Subcutaneous adipose tissue (tissue), 4 donors: Measurements from ENCODE around the gene CYP4F11. TPM values are rescaled to one million over a fixed set of nuclear protein-coding genes. Genes with fewer than 3 reads are reported as not detected.

Experiments
- total RNA-seq, 4 donors: library from RNA; depleted of rRNA; stranded (reverse); fragments of >200 nt; gene quantifications; one replicate each; pipeline ENCODE4 v1.1.0, GENCODE V29; 2016
- TF ChIP-seq, protein P1 (sequence below): fragments of 450-650 bp; IDR thresholded peaks from one replicate; pipeline ENCODE4 v1.5.1; 2016; ENCODE audit warnings: low read depth, mild to moderate bottlenecking, control low read depth, antibody characterized with exemption, moderate library complexity

Gene CYP4F11
- total RNA-seq, 4 donors from 2014 or later: 0.34 to 0.66 TPM; not detected in 2

DNA sequence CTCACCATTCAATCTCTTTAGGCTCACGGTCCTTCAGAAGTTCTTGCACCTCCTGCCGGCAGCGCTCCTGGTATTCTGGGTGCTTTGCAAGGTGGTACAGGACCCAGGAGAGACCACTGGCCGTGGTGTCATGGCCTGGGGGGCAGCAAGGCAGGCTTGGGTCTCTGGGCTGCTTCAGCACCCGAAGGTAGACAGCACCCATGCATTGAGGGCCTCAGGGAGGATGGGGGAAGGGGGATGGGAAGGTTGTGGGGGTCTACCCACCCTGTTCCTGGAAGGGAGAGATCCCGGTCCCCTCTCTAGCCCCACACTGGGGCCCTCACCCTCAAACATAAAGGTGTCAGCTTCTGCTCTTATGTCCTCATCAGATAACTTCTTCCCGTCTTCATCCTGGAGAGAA lies 48.4 kb downstream of the CYP4F11 start:
- TF ChIP-seq, protein P1, sequence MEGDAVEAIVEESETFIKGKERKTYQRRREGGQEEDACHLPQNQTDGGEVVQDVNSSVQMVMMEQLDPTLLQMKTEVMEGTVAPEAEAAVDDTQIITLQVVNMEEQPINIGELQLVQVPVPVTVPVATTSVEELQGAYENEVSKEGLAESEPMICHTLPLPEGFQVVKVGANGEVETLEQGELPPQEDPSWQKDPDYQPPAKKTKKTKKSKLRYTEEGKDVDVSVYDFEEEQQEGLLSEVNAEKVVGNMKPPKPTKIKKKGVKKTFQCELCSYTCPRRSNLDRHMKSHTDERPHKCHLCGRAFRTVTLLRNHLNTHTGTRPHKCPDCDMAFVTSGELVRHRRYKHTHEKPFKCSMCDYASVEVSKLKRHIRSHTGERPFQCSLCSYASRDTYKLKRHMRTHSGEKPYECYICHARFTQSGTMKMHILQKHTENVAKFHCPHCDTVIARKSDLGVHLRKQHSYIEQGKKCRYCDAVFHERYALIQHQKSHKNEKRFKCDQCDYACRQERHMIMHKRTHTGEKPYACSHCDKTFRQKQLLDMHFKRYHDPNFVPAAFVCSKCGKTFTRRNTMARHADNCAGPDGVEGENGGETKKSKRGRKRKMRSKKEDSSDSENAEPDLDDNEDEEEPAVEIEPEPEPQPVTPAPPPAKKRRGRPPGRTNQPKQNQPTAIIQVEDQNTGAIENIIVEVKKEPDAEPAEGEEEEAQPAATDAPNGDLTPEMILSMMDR: no peak

DNA sequence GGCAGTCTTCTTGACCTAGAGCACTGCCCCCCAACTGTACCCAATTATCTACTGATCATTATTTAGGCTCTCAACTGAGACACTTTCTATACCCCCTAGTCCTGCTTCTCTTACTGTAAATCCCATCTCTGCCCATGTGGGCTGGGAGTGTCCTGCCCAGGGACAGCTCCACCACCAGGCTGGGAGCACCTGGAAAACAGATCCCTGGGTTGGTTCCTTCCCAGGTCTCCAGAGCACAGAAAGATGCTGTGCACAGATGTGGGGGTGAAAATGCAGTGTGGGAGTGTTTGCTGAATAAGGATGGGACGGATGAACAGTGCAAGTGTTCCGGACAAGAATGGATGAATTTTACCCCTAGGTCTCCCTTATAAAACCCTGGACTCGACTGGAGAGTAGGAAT lies 49.2 kb downstream of the CYP4F11 start:
- TF ChIP-seq, protein P1: no peak

DNA sequence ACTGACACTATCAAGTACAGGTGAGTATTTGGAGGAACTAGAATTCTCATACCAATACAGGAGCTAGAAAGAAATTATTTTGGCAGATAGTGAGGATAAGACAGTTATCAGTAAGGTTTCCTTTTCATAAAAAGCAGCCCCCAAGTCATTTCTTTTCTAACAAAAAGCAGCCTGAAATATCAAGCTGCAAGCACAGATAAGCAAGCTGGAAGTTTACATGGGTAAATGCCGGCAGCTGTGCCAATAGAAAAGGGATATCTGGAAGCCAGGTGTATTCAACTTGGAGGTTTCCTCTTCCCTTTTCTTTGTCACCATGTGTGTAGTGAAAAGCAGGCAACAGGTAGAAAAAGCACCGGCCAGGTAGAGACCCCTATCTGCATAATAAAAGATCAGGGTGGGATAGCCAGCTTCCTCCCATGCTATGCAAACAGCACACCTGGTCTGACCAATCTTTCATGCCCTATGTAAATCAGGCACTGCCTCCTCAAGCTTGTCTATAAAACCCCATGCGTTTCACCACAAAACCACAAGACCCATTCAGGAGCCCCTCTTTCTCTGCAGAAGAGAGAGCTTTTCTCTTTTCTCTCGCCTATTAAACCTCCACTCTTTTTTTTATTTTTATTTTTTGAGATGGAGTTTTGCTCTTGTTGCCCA lies 59.4 kb downstream of the CYP4F11 start:
- TF ChIP-seq, protein P1: no peak

DNA sequence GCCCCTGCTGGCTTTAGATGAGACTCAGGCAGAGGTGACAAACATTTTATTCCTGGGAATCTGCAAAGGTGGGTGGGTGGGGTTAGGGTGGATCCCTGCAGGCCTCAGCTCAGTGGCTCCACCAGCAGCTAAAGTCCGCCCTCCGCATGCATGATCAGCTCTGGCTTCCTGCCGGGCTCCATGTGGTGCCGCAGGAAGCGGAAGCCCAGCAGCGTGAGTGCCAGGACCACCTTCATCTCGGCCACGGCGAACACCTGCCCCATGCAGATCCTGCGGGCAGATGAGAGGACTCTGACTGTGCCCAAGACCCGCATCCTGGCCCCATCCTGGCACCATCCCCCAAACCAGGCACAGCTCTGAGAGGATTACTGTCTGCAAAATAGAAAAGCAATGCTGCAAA lies 62.8 kb downstream of the CYP4F11 start:
- TF ChIP-seq, protein P1: no peak

DNA sequence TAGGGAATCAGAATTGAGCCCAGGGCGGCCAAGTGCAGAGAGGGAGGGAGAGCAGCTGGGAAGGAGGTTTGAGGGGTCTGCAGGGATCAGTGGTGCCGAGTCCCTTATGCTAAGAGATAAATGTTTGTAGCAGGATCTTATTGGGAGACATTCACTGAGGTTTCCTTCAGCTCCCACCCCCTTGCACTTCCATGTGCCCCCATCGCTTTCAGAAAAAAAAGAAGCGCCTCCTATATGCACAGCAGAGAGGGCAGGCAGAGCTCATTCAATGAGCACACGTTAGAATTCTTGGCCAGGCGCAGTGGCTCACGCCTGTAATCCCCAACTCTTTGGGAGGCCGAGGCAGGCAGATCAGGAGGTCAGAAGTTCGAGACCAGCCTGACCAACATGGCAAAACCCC lies 64.5 kb downstream of the CYP4F11 start:
- TF ChIP-seq, protein P1: no peak

DNA sequence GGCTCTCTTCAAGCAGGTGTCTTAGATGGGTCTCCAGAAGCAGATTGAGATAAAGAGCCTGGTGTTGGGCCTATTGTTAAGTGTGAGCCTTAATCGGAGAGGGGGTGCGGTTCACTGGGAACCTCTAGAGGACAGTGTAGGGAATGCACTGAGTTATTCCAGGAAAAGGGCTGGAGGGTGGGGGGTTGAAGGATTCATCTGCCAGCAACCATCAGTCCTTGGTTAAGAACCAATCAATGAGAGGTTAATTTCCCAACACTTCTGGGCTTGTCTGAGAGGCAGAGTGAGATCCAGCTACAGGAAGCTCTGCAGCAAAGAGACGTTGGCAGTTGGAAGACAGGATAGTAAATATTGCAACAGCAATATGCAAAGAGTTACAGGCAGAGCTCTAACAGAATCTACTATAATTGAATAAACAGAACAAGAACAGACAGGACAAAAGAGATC lies 65.2 kb downstream of the CYP4F11 start:
- TF ChIP-seq, protein P1: no peak

DNA sequence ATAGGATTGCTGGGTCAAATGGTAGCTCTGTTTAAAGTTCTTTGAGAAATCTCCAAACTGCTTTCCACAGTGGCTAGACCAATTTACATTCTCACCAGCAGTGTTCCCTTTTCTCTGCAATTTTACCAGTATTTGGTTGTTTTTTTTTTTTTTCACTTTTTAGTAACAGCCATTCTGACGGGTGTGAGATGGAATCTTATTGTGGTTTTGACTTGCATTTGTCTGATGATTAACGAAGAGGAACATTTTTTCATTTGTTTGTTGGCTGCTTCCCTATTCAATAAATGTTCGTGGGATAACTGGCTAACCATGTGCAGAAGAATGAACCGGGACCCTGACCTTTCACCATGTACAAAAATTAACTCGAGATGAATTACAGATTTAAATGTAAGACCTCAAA lies 67.7 kb downstream of the CYP4F11 start:
- TF ChIP-seq, protein P1: no peak
